HG03196 (cell line): Measurements from ENCODE around the gene SH2B3.
A peak's percentile ranks its signal among the peaks of the same experiment; 100 is the strongest.
"Not testable (repeated sequence)": the region's sequence is repeated elsewhere in the genome, so short reads cannot be mapped to it uniquely, and the experiment has no call there.

ENCODE experiments used
- ATAC-seq: cut with Tn5 transposase; IDR thresholded peaks from one replicate; pipeline ENCODE4 v1.9.1; 2021; ENCODE audit not compliant: unreplicated experiment

SH2B3 gene

GRCh38 chr12:111405859-111406473 lies at the start of gene SH2B3:
Gene SH2B3, plus strand, starts transcription at chr12:111405923. Its CDS starts 12,223 bp downstream, at chr12:111418146.
- ATAC-seq: no peak

DNA sequence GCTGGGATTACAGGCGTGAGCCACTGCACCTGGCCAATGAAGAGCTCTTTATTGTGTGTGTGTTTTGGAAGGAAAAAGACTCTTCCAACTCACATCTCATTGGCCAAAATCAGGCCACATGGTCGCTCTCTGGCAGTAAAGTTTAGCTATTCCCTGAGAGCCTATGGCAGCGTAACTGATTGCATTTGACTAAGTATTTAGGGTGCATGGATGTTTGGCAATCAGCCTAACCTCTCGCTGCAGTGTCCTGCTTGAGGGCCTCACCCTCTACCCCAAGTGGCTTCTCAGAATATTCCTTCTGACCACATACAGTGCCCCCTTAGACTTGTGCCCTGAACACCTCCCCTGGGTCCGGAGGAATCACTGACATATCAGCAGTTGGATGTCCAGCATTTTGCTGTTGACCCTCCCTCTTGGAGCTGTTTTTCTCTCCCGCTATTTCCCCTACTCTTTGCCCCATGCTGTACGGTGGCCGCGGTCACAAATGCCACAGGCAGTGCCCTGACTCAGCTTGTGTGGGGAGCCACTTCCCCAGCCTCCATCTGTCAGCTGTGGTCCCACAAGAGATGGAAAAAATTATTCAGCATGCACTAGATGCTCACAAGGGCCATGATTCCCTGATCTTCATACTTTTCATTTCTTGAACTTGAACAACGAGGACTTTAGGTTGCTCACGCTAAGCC lies 46.4 kb upstream of the SH2B3 start:
- ATAC-seq: no peak

DNA sequence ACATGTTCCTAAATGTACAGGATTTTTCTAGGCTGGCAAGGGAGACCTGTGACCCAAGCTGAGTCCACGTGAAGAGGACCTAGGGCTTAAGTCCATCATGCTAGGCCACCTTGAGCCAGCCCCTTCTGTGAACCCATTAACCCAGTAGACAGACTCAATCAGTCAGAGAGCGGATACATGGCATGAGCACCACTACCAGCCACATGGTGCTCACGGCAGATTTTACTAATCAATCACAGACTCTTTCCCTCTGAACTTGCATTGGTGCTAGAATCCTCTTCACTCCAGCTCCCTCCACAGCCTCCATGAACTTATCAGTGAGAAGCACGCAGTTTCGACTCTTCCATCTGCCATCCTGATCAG lies 45.8 kb upstream of the SH2B3 start:
- ATAC-seq: no peak

- ATAC-seq: no peak
Measured at GRCh38 chr12:111360325-111360930, 45.3 kb upstream of the SH2B3 start.

DNA sequence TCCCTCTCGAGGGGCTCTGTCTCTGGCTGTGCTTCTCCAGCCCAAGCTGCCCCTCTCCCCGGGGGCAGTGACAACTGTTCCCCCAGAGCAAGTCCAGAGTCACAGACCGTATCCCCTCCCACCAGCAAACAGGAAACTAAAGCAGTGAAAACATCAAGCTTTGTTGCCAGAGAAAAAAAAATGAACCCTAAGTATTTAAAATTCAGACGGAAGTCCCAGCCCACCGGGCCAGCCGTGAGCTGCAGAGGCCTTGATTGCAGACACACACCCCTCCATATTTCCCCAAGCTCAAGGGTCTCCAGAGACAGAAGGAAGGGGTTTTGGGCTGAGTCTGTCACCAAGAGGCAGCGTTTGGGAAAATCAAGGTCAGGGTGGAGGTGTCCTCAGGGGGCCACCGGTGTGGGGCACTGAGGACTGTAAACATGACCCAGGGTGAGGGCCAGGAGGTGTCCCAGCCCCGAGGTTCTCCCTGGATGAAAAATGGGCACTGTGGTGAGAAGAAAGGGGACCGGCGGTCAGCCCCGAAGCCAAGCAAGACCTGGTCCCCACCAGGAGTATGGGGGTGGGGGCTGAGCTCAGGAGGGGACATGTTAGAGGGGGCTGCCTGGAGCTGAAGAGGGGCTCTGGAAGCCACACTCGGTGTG lies 44.5 kb upstream of the SH2B3 start:
- no peak for ATAC-seq

GRCh38 chr12:111361717-111362576 lies 43.8 kb upstream of the SH2B3 start:
- no peak for ATAC-seq

DNA sequence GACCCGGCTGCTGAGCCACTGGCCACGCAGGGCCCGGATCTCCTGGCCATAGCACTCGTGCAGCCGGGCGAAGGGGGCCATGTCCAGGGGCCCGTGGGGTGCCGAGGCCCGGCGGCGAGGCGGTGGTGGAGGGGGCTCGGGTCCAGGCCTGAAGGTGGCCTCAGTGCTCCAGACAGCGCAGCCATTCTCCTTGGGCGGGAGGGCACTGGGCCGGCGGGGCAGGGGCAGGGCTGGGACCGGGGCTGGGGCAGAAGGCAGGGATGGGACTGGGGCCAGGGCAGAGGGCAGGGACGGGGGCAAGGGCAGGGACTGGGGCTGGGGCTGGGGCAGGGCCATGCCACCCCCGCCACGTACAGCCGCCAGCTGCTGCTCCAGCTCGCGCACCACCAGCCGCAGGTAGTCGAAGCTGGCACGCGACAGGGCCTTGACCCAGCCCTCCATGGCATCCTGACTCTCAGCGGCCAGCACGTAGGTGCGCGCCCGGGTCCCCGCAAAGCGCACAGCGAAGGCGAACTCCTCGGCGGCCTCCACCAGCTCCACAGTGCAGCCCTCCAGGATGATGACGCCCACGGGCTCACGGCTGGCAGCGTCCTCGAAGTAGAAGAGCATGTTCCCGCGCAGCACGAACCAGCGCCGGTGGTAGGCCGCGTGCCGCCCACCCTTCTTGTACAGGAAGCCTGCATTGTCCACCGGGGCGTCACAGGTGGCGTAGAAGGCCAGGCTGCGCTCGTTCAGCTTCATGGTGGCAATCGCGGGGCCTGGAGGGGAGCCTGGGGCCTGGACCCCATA lies 42.8 kb upstream of the SH2B3 start:
- ATAC-seq: no peak

- ATAC-seq: no peak
Measured at GRCh38 chr12:111363578-111363977, 42.1 kb upstream of the SH2B3 start.

DNA sequence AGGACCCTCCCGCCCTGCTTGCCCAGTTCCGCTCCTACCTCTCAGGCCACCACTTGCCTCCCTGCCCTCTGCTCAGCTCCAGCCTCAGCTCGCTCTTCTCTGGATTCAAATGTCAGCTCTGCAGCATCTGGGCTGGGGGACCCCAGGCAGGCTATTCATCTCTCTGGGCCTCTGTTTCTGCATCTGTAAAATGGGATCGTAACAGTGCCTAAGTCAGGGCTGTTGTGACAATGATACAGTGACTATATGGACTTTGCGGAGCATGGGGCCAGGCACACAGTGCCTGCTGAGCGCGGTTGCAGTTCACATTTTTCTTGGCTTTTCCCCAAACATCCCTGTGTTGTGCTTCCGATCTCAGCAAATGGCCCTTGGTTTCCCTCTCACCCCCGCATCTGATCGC lies 39.6 kb upstream of the SH2B3 start:
- ATAC-seq: no peak

GRCh38 chr12:111366583-111366982 lies 39.1 kb upstream of the SH2B3 start:
- no peak for ATAC-seq

DNA sequence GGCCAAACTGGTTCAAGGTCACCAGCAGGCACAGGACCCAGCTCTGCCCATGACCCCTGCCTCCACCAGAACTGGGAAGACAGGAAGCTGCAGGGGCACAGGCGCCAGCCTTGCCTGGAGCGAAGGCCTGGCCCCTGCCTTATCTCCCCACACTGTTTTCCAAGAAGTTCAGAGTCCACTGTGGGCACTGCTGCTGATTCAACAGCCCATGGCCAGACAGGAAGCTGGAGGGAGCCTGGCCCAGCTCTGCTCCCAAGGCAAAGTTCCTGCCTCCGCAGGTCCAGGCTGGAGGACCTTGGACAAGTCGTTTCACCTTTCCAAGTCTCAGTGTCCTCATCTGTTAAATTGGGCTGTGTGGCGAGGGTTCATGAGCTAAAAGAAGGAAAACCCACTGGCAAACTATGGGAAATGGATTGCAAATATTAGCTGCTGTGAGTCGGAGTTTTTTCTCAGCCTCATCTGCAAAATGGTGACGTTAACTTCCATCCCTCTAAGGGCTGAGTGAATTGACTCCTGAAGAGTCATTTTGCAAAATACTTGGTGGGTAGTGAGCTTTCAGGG lies 38.0 kb upstream of the SH2B3 start:
- no peak for ATAC-seq

DNA sequence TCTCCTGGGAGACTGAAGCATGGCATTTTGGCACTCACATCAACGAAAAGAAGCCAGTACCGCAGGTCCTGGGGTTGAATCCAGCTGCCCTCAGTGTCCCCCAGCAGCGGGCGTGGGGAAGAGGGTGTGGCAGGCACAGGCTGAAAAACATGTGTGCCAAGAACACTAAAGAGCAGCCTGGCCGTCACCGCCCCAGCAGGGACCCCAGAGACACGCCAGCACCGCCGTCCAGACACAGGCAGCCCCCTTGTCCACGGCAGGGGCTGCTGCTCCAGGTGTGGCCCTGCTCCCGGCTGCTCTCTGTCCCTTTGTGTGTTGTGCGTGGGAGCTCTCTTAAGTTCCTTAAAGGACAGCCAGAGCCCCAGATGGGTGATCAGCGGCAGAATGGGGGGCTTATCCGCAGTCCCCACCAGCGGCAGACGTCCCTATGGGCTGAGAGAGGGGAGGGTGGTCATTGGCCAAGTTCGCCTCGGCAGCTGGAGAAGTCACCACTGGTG lies 37.4 kb upstream of the SH2B3 start:
- ATAC-seq: no peak

DNA sequence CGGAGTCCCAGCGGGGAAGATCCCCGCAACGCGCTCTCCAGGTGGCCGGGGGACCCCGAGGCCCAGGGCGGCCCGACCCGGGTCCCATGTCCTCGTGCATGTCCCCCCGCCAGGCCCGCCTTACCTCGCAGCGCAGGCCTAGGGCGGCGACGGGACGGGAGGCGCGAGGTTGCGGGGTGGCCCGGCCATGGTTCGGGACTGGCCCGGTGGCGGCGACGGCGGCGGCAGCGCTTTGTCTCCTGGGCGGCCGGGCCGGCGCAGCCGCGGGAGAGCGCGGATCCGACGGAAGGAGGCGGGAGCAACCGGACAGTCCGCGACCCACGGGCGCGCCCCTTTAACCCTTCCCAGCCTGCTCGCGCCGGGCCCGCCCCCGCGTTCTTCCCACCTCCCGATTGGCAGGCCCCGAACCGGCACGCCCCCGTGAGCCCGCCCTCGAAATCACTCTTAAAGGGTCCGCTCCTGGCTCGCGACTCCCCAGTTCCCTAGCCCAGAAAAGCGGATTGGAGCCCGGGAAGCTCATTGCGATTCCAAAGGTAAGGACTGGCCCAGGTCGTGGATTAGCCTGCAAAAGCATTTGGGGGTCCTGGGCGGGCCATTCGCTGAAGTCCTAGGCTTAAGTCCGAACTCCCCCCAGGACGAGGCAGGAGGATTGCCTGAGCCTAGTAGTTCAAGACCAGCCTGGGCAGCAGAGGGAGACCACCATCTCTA lies 36.8 kb upstream of the SH2B3 start, which contains the start of gene PHETA1:
PHETA1 (minus strand) TSS at position 308 of the 708 bp plus-strand sequence. CDS start 5,668 bp downstream, outside the sequence.
- ATAC-seq: peak; percentile 82

- no peak for ATAC-seq
Measured at GRCh38 chr12:111369496-111370220, 36.1 kb upstream of the SH2B3 start.

DNA sequence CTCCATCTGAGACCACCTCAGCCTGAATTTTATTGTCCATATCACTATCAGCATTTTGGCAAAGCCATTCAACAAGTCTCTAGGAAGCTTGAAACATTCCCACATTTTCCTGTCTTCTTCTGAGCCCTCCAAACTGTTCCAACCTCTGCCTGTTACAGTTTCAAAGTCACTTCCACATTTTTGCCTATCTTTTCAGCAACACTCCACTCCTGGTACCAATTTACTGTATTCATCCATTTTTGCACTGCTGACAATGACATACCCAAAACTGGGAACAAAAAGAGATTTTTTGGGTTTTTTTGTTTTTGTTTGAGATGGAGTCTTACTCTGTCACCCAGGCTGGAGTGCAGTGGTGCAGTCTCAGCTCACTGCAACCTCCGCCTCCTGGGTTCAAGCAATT lies 32.5 kb upstream of the SH2B3 start:
- ATAC-seq: not testable (repeated sequence)

DNA sequence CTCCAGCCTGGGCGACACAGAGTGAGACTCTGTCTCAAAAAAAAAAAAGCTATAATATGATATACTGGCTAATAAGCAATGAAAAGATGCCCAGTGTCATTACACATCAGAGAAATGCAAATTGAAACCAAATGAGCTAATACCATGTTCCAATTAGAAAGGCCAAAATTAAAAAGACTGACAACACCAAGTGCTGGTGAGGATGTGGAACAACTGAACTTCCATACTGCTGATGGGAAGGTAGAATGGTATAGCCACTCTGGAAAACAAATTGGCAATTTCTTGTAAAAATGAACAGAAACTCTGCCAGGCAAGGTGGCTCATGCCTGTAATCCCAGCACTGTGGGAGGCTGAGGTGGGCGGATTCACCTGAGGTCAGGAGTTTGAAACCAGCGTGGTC lies 28.3 kb upstream of the SH2B3 start:
- no peak for ATAC-seq

- ATAC-seq: no peak
Measured at GRCh38 chr12:111379942-111380554, 25.7 kb upstream of the SH2B3 start.

- no peak for ATAC-seq
Measured at GRCh38 chr12:111384596-111384995, 21.1 kb upstream of the SH2B3 start.
